ENCODE measurements around the gene MAPK11.

- TF ChIP-seq CTCF (conservative IDR thresholded peaks at IDR 0.05) = no peak
- TF ChIP-seq ZFX (IDR thresholded peaks at IDR 0.05) = no peak
These were observed 39.4 kb upstream of the MAPK11 start for GRCh38 chr22:50309601-50309991.
